CD4-positive, alpha-beta T cell treated with Interleukin-21 for 1 hour (primary cell): Measurements from ENCODE around the gene CACNA1C.
A peak's percentile ranks its signal among the peaks of the same experiment; 100 is the strongest.
"Not testable (repeated sequence)": the region's sequence is repeated elsewhere in the genome, so short reads cannot be mapped to it uniquely, and the experiment has no call there.

Experiments
- DNase-seq: peaks from one replicate; pipeline ENCODE4 v3.0.0-alpha.2; 2020

Gene CACNA1C

GRCh38 chr12:2666411-2666810, 613.6 kb downstream of the CACNA1C start:
- no peak for DNase-seq

- no peak for DNase-seq
Observed at GRCh38 chr12:2666846-2667245, 614.1 kb downstream of the CACNA1C start.

- no peak for DNase-seq
Observed at GRCh38 chr12:2667716-2668440, 615.1 kb downstream of the CACNA1C start.

- DNase-seq, result no peak
Observed at GRCh38 chr12:2668816-2669215, 616.0 kb downstream of the CACNA1C start.

- no peak for DNase-seq
Observed at GRCh38 chr12:2669560-2669959, 616.8 kb downstream of the CACNA1C start.

GRCh38 chr12:2672863-2673262, 620.1 kb downstream of the CACNA1C start:
- DNase-seq, result no peak

GRCh38 chr12:2673966-2674810, 621.4 kb downstream of the CACNA1C start:
- DNase-seq, result no peak

- DNase-seq, result no peak
Observed at GRCh38 chr12:2675776-2676175, 623.0 kb downstream of the CACNA1C start.

GRCh38 chr12:2677142-2677880, 624.5 kb downstream of the CACNA1C start:
- no peak for DNase-seq

- DNase-seq, result no peak
Observed at GRCh38 chr12:2678426-2678825, 625.6 kb downstream of the CACNA1C start.

- no peak for DNase-seq
Observed at GRCh38 chr12:2679068-2679815, 626.5 kb downstream of the CACNA1C start.

GRCh38 chr12:2679816-2680675, 627.3 kb downstream of the CACNA1C start:
- no peak for DNase-seq

- DNase-seq, result no peak
Observed at GRCh38 chr12:2680676-2681039, 627.9 kb downstream of the CACNA1C start.

- no peak for DNase-seq
Observed at GRCh38 chr12:2681450-2682205, 628.8 kb downstream of the CACNA1C start.

GRCh38 chr12:2682296-2683251, 629.8 kb downstream of the CACNA1C start:
- DNase-seq, result peak; percentile 72

GRCh38 chr12:2683283-2684025, 630.7 kb downstream of the CACNA1C start:
- DNase-seq, result no peak

GRCh38 chr12:2684026-2684325, 631.2 kb downstream of the CACNA1C start:
- DNase-seq, result not testable (repeated sequence)

- DNase-seq, result not testable (repeated sequence)
Observed at GRCh38 chr12:2685620-2686279, 633.0 kb downstream of the CACNA1C start.

GRCh38 chr12:2686280-2686646, 633.5 kb downstream of the CACNA1C start:
- no peak for DNase-seq
